ENCODE data around the gene PDLIM5.

PDLIM5 gene

GRCh38 chr4:94701631-94702300 is 250.0 kb downstream of the PDLIM5 start:
- FAIRE-seq, result no peak
- no peak for TF ChIP-seq POLR2AphosphoS5 (IDR thresholded peaks at IDR 0.05; ENCODE audit: low read depth, low read length)
- TF ChIP-seq TAF1 (IDR thresholded peaks at IDR 0.05; ENCODE audit: borderline replicate concordance, low read depth, low read length), result no peak
- TF ChIP-seq POLR2A (IDR thresholded peaks at IDR 0.05; ENCODE audit: low read depth, low read length), result no peak

GRCh38 chr4:94711635-94712034 is 259.9 kb downstream of the PDLIM5 start:
- DNase-seq (ENCODE audit: insufficient read length) (no peak), FAIRE-seq (no peak)
- TF ChIP-seq TAF1 (IDR thresholded peaks at IDR 0.05; ENCODE audit: borderline replicate concordance, low read depth, low read length), result no peak
- TF ChIP-seq POLR2A (IDR thresholded peaks at IDR 0.05; ENCODE audit: low read depth, low read length), result no peak
- TF ChIP-seq POLR2AphosphoS5 (IDR thresholded peaks at IDR 0.05; ENCODE audit: low read depth, low read length), result no peak

More at GRCh38 chr4:94701631-94702300, 250.0 kb downstream of the PDLIM5 start:
- DNase-seq (ENCODE audit: insufficient read length), result no peak

- no peak for TF ChIP-seq TAF1 (IDR thresholded peaks at IDR 0.05; ENCODE audit: borderline replicate concordance, low read depth, low read length)
- no peak for TF ChIP-seq POLR2A (IDR thresholded peaks at IDR 0.05; ENCODE audit: low read depth, low read length)
- TF ChIP-seq POLR2AphosphoS5 (IDR thresholded peaks at IDR 0.05; ENCODE audit: low read depth, low read length), result no peak
- FAIRE-seq, result no peak
Measured at GRCh38 chr4:94714365-94715160, 262.8 kb downstream of the PDLIM5 start.

GRCh38 chr4:94715726-94716125 is 264.0 kb downstream of the PDLIM5 start:
- no peak for DNase-seq (ENCODE audit: insufficient read length)
- TF ChIP-seq POLR2A (IDR thresholded peaks at IDR 0.05; ENCODE audit: low read depth, low read length), result no peak
- no peak for TF ChIP-seq POLR2AphosphoS5 (IDR thresholded peaks at IDR 0.05; ENCODE audit: low read depth, low read length)
- no peak for TF ChIP-seq TAF1 (IDR thresholded peaks at IDR 0.05; ENCODE audit: borderline replicate concordance, low read depth, low read length)
- no peak for FAIRE-seq

More at GRCh38 chr4:94714365-94715160, 262.8 kb downstream of the PDLIM5 start:
- DNase-seq (ENCODE audit: insufficient read length), result no peak

Data from GM12892 (cell line).